BJ (cell line): ENCODE results near the gene DNAJC25. TPM values are rescaled to one million over a fixed set of nuclear protein-coding genes. Genes with fewer than 3 reads are reported as not detected.

ENCODE experiments used
- CTCF ChIA-PET: fragments of 350-600 bp; formaldehyde crosslinking; extraction: SDS; loops from one replicate; lab custom pipeline; 2021; ENCODE audit warnings: antibody characterized with exemption, inconsistent platforms; lab: Yijun Ruan, JAX
- POLR2A ChIA-PET: fragments of 300-600 bp; sonication (Branson Sonifier 250); formaldehyde crosslinking; extraction: SDS; loops from one replicate; lab custom pipeline; 2021; ENCODE audit warnings: antibody characterized with exemption; lab: Charles Lee
- DNase-seq: peaks from one replicate; pipeline ENCODE4 v3.0.0-alpha.2; 2011; ENCODE audit warnings: low read depth
- H3K27me3 ChIP-seq: 2 replicates; pipeline ENCODE4 v1.6.0; 2011; ENCODE audit warnings: low read length; ENCODE audit not compliant: control insufficient read depth, insufficient read depth
- H3K36me3 ChIP-seq: 2 replicates; pipeline ENCODE4 v1.5.1; 2011; ENCODE audit warnings: low read length; ENCODE audit not compliant: control insufficient read depth, insufficient read depth
- H3K4me3 ChIP-seq: 2 replicates; pipeline ENCODE4 v1.5.1; 2011; ENCODE audit warnings: low read depth, mild to moderate bottlenecking, control low read depth, low read length
- CTCF ChIP-seq: IDR thresholded peaks from 2 replicates; pipeline ENCODE4 v1.5.1; 2011; ENCODE audit warnings: low read depth, mild to moderate bottlenecking, control low read depth, inconsistent platforms, low read length, moderate library complexity; ENCODE audit not compliant: insufficient read depth
- polyA minus RNA-seq: library from RNA; depleted of rRNA, polyadenylated mRNA; stranded (reverse); fragments of >200 nt; gene quantifications from 2 replicates; pipeline ENCODE4 v1.2.3, GENCODE V29; 2011; rRNA and poly(A)+ RNA removed
- polyA plus RNA-seq: library from polyadenylated mRNA; depleted of rRNA; stranded (reverse); fragments of >200 nt; gene quantifications from 2 replicates; pipeline ENCODE4 v1.2.3, GENCODE V29; 2011; rRNA removed

Gene DNAJC25
- polyA plus RNA-seq (4.9 and 6.9 TPM in 2 replicates), polyA minus RNA-seq (1.2 and 1.3 TPM in 2 replicates)

- peak within 1 kb of the TSS; percentile 86 for H3K4me3 ChIP-seq
- no peak for TF ChIP-seq CTCF
- peak; percentile 91 for DNase-seq
- ChIA-PET POLR2A (no interaction called here), CTCF (interaction anchor here (1.0 to 2.7 kb wide), 2 partner anchors 10 to 33 kb away, joined by 3 to 6 read pairs; no protein-coding TSS in a partner anchor)
- no peaks in the 10 kb centered on the region for H3K27me3 ChIP-seq
- no peaks in the 10 kb centered on the region for H3K36me3 ChIP-seq
Measured at GRCh38 chr9:111631214-111631971, at the start of gene DNAJC25. DNAJC25 (plus strand) TSS chr9:111631334; CDS start chr9:111631408, 74 bp downstream.

GRCh38 chr9:111582888-111583287, 48.2 kb upstream of the DNAJC25 start:
- no peak for DNase-seq
- POLR2A ChIA-PET = no interaction called here
- peaks cover 13% of the 10 kb centered on the region for H3K36me3 ChIP-seq
- H3K4me3 ChIP-seq = no peak overlapping the region
- TF ChIP-seq CTCF = no peak
- H3K27me3 ChIP-seq = no peaks in the 10 kb centered on the region
- CTCF ChIA-PET = interaction anchor here (1.0 kb wide), 1 partner anchor 15 kb away, joined by 4 read pairs; no protein-coding TSS in a partner anchor

- TF ChIP-seq CTCF = no peak
- H3K4me3 ChIP-seq = no peak overlapping the region
- no peaks in the 10 kb centered on the region for H3K27me3 ChIP-seq
- no peak for DNase-seq
- ChIA-PET CTCF (no interaction called here), POLR2A (no interaction called here)
- peaks cover 11% of the 10 kb centered on the region for H3K36me3 ChIP-seq
Measured at GRCh38 chr9:111586378-111586777, 44.8 kb upstream of the DNAJC25 start.

- POLR2A ChIA-PET = no interaction called here
- H3K36me3 ChIP-seq = peaks cover 9% of the 10 kb centered on the region
- no peak overlapping the region for H3K4me3 ChIP-seq
Measured at GRCh38 chr9:111588846-111589245, 42.3 kb upstream of the DNAJC25 start.

More at GRCh38 chr9:111588846-111589245, 42.3 kb upstream of the DNAJC25 start:
- CTCF ChIA-PET = interaction anchor here (0.6 kb wide), 1 partner anchor 102 kb away, joined by 4 read pairs; no protein-coding TSS in a partner anchor
- H3K27me3 ChIP-seq = no peaks in the 10 kb centered on the region
- no peak for TF ChIP-seq CTCF
- DNase-seq = no peak
